Left ventricle myocardium inferior (tissue), 1 donor: ENCODE measurements around the gene TSEN34. TPM values are rescaled to one million over a fixed set of nuclear protein-coding genes. Genes with fewer than 3 reads are reported as not detected.
"Not testable (repeated sequence)": the region's sequence is repeated elsewhere in the genome, so short reads cannot be mapped to it uniquely, and the experiment has no call there.

Experiments
- DNase-seq: peaks from one replicate; pipeline ENCODE4 v3.0.0-alpha.2; 2020
- H3K27ac ChIP-seq: fragments of 200-600 bp; replicated peaks from 2 replicates; pipeline ENCODE4 v1.8.0; 2021
- H3K27me3 ChIP-seq: fragments of 200-600 bp; 2 replicates; pipeline ENCODE4 v1.8.0; 2021; ENCODE audit warnings: low read depth
- H3K36me3 ChIP-seq: fragments of 200-600 bp; 2 replicates; pipeline ENCODE4 v1.8.0; 2021
- H3K4me1 ChIP-seq: fragments of 200-600 bp; 2 replicates; pipeline ENCODE4 v1.8.0; 2021
- H3K4me3 ChIP-seq: fragments of 200-600 bp; 2 replicates; pipeline ENCODE4 v1.8.0; 2021; ENCODE audit warnings: mild to moderate bottlenecking, moderate library complexity
- H3K9me3 ChIP-seq: fragments of 200-600 bp; replicated peaks from 2 replicates; pipeline ENCODE4 v1.8.0; 2021
- CTCF ChIP-seq: fragments of 200-600 bp; IDR thresholded peaks from 2 replicates; pipeline ENCODE4 v1.8.0; 2021; ENCODE audit warnings: antibody characterized with exemption, mild to moderate bottlenecking, borderline replicate concordance
- intact Hi-C: fragments of 100-400 bp; cut with micrococcal nuclease; formaldehyde crosslinking; loops from one replicate; pipeline ENCODE4 v1.11.0; 2022
- total RNA-seq: library from RNA; stranded (reverse); fragmentation: NEBNext Ultra II Directional; extraction: Animal tissue kit (Norgen Biotek cat#: 25700); gene quantifications from one replicate; pipeline ENCODE4 v1.2.1, GENCODE V29; 2021
- donor health status: DM: no; HTN: yes; CAD: no; lungs with severe emphysema.

The TSEN34 gene
- total RNA-seq, 1 donor from 2014 or later, result 16.2 TPM

GRCh38 chr19:54169149-54169740 is 21.9 kb upstream of the TSEN34 start:
- no peak for DNase-seq
- Histone ChIP-seq H3K27me3 (peaks cover 71% of the 10 kb centered on the region), H3K4me1 (peaks cover 6% of the 10 kb centered on the region), H3K4me3 (no peak overlapping the region), H3K36me3 (no peaks in the 10 kb centered on the region), H3K27ac (no peak overlapping the region), H3K9me3 (no peaks in the 10 kb centered on the region)
- TF ChIP-seq CTCF, result no peak
- intact Hi-C loops, result no loop called here

GRCh38 chr19:54171736-54172431 is 19.2 kb upstream of the TSEN34 start:
- H3K4me1 ChIP-seq, H3K36me3 ChIP-seq, H3K9me3 ChIP-seq, H3K4me3 ChIP-seq, DNase-seq: not testable (repeated sequence)
- H3K27me3 ChIP-seq, result peaks cover 45% of the 10 kb centered on the region
- H3K27ac ChIP-seq, result peak overlapping the region; percentile 40
- intact Hi-C loops, result loop anchor here (10.0 kb wide), 1 partner anchor 63 kb away; no protein-coding TSS in a partner anchor

GRCh38 chr19:54172471-54173358 is 18.4 kb upstream of the TSEN34 start, which contains the start of gene TMC4:
Gene TMC4, minus strand, starts transcription at chr19:54173160. Its CDS starts 43 bp downstream, at chr19:54173117.
- DNase-seq, result no peak
- Histone ChIP-seq H3K4me1 (peaks cover 6% of the 10 kb centered on the region), H3K4me3 (peak within 1 kb of the TSS; percentile 48), H3K27me3 (peaks cover 36% of the 10 kb centered on the region), H3K27ac (peak within 1 kb of the TSS; percentile 65), H3K36me3 (no peaks in the 10 kb centered on the region), H3K9me3 (no peaks in the 10 kb centered on the region)
- TF ChIP-seq CTCF, result no peak
- intact Hi-C loops, result loop anchor here (10.0 kb wide), 1 partner anchor 62 kb away; no protein-coding TSS in a partner anchor

- H3K36me3 ChIP-seq, result no peaks in the 10 kb centered on the region
- peak overlapping the region; percentile 65 for H3K27ac ChIP-seq
- H3K4me1 ChIP-seq, result peaks cover 3% of the 10 kb centered on the region
- DNase-seq, result no peak
- no peak for TF ChIP-seq CTCF
- peak overlapping the region; percentile 48 for H3K4me3 ChIP-seq
- intact Hi-C loops, result loop anchor here (10.0 kb wide), 1 partner anchor 61 kb away; no protein-coding TSS in a partner anchor
- peaks cover 30% of the 10 kb centered on the region for H3K27me3 ChIP-seq
- no peaks in the 10 kb centered on the region for H3K9me3 ChIP-seq
These were observed 17.8 kb upstream of the TSEN34 start for GRCh38 chr19:54173359-54173699.

GRCh38 chr19:54173951-54174834 is 16.9 kb upstream of the TSEN34 start:
- Histone ChIP-seq H3K27me3 (peaks cover 29% of the 10 kb centered on the region), H3K4me3 (no peak overlapping the region), H3K36me3 (peaks cover 1% of the 10 kb centered on the region), H3K4me1 (no peaks in the 10 kb centered on the region), H3K9me3 (no peaks in the 10 kb centered on the region), H3K27ac (peak overlapping the region; percentile 65)
- TF ChIP-seq CTCF, result no peak
- no peak for DNase-seq
- intact Hi-C loops, result loop anchor here (10.0 kb wide), 1 partner anchor 61 kb away; no protein-coding TSS in a partner anchor
